Left hindlimb (tissue), 1 donor: ENCODE measurements around the gene TBC1D23.
"Not testable (repeated sequence)": the region's sequence is repeated elsewhere in the genome, so short reads cannot be mapped to it uniquely, and the experiment has no call there.

Experiments used
- DNase-seq: peaks from one replicate; pipeline ENCODE4 v3.0.0-alpha.2; 2018

Gene TBC1D23

DNA sequence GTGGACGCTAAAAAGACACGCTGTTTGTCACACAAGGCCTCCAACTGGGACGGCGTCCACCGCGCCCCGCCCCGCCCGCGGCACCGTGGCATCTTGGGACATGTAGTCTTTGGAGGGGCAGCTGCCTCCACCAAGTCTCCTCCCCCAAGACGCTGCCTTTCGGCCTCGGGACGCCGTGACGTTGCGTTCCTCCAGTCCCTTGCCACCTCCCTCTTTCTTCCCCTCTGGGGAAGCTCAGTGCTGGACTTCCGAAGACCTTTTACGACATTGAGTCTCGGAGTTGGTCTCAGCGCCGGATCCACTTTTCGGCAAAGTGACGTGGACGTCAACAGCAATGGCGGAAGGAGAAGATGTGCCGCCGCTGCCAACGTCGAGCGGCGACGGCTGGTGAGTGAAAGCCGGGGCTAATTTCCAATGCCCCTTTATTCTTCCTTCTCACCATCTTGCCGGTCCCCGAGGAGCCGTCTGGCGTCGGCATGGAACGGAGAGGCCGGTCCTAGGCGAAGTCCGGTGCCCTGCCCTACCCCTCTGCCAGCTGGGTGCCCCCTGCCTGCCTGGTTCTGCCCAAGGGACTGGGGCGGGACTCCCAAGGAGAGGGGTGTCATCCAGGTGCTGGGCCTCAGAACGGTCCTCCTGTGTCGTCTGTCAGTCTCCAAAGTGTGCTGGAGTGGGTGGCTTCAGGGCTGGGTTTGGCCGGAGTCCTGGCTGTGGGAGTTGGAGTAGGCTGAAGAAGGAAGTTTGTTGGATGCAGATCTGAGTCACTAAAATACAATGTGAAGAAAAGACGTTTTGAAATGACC, at the start of gene TBC1D23:
TBC1D23 (plus strand) TSS at position 308 of the 800 bp plus-strand sequence; CDS start at position 335, 27 bp downstream.
- DNase-seq = peak; percentile 99

DNA sequence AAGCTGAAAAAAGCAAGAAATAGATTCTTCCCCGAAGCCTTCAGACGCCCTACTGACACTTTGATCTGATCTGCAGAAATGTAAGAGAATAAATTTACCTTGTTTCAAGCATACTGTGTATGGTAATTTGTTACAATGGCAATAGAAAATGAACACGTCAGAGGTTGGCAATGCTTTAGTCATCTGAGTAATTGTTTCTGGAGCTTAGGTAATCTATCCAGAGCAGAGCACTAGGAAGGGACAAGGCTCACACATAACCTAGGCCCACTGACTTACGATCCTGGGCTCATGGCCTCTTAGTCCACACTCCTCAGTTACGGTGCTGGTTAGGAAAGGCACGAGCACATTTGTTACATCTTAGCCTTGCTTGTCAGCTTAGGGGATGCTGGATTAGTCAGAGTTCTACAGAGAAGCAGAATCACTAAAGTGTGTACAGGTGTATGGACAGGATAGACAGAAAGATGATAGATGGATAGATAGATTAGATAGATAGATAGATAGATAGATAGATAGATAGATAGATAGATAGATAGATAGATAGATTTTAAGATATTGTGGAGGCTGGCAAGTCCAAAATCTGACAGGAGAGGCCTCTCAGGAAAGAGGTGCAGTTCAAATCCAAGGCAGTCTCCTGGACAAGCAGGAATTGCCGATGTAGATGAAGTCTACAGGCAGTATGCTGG, 46.8 kb upstream of the TBC1D23 start:
- no peak for DNase-seq

DNA sequence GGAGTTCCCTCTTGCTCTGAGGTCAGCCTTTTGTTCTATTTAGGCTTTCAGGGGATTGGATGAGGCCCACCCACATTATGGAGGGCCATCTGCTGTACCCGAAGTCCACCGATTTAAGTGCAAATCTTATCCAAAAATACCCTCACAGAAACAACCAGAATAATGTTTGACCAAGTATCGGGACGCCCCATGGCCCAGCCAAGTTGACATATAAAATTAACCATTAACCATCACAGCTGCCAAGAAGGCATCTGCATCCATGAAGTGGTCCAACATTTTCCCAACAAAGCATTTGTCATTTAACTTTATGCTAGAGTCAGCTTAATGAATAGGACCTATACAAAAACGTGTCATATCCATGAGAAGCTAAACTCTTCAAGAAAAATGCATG, 46.2 kb upstream of the TBC1D23 start:
- DNase-seq = no peak

DNA sequence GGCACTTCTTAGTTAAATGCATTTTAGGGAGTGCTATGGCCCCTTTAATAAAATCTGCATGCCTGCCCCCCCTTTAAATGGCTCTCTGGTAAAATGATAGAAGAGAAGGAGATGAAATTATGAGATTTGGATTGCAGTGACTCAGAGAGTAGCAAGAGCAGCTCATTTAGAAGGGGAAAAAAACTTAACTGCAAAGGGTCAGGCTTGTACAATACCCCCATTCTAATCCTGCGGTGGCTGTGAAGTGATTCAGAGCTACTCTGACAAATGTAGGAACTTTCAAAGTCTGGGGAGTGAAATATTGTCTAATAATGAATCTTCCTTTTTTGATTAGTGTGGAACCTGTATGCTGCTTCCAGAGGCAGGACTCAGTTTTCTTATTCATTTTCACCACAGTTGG, 44.1 kb upstream of the TBC1D23 start:
- DNase-seq = no peak

DNA sequence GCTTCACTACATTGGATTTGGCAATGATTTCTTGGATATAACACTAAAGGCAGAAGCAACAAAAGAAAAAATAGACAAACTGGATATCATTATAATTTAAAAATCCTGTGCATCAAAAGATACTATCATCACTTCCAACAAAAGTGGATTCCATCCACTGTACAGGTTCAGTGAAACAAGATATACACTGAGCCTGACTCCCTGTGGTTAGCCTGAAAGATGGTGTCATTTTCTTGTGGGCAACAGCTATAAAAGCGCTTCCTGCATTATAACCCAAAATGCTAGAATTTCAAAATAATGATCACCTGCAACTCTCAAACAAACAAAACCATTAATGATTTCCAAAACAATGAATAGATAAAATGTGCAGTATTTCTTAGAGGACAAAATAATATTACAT, 39.6 kb upstream of the TBC1D23 start:
- no peak for DNase-seq

DNA sequence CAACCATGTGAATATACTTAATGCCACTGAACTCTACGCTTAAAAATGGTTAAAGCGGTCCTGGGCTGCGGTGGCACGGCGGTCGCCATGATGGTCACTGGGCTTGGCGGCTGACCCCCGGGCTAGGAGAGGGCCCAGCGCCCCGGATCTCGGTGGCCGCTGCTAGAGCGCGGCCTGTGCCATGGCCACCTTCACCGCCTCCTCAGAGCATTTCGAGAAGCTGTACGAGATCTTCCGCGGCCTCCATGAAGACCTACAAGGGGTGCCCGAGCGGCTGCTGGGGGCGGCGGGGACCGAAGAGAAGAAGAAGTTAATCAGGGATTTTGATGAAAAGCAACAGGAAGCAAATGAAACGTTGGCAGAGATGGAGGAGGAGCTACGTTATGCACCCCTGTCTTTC, 35.6 kb upstream of the TBC1D23 start:
- DNase-seq = no peak

DNA sequence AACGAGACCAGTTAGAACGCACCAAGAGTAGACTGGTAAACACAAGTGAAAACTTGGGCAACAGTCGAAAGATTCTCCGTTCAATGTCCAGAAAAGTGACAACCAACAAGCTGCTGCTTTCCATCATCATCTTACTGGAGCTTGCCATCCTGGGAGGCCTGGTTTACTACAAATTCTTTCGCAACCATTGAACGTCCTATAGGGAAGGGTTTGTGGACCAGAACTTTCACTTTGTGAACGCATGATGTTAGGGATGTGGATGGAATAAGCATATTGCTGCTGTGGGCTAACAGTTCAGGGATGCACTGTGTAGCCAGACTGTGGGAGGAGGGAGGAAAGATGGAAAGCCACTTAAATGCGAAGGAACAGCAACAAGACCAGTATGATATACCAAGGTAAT, 34.9 kb upstream of the TBC1D23 start:
- DNase-seq = no peak

DNA sequence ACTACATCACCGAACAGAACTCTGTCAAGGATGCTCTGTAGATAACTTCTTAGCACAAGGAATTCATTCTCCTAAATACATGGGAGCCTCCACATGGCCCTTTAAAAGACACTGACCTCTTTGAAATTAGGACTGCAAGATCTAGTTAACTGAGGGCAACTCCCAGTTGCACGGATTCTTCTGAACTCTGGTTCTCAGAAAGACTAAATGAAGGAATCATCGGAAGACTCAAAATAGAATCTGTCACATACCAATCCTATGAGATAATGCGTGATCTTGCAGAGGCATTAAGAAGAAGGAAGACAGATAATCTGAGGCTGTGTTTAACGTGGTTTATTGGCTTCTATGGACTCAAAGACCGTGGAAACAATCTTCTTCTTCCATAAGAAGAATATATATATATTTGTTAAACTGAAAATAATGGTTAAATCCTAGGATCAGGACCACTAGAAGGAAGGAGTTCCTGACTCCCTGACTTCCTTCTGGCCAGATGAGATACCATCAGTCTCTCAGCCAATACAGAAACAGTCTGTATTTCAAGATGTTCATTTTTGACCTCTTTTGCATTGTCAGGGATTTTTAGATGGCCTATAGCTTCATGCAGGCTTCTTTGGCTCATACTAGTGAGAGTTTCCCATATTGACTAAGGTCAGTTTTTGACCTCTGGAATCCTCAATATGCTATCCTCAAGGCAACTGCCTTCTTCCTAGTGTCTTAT, 33.9 kb upstream of the TBC1D23 start:
- no peak for DNase-seq

DNA sequence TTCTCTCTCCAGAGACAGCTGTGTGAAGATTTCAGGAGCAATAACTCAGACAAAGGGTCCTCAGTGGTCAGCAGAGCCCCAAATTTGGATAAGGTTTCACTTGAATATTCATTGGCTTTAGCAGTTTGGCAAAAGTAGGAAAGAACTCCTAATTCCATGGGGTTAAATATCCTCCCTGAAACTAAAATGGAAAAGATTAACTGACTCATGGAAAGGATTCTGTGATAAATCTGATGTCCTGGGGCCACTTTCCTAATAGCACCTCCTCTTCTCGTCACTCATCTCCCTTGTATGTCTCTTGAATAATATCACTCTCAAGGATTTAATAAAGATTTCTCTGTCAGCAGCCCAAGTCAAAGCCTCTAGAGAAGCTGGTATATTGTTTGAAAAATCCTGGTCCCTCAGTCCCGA, 33.3 kb upstream of the TBC1D23 start:
- peak; percentile 38 for DNase-seq

DNA sequence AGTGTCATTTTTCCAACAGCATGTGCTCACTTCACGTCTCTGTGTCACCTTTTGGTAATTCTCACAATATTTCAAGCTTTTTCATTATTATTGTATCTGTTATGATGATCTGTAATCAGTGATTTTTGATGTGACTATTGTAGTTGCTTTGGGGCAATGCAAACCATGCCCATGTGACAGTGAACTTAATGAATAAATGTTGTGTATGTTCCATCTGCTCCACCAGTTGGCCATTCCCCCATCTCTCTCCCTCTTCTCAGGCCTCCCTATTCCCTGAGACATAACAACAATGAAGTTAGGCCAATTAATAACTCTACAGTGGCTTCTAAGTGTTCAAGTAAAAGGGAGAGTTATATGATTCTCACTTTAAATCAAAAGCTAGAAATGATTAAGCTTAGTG, 32.5 kb upstream of the TBC1D23 start:
- no peak for DNase-seq

DNA sequence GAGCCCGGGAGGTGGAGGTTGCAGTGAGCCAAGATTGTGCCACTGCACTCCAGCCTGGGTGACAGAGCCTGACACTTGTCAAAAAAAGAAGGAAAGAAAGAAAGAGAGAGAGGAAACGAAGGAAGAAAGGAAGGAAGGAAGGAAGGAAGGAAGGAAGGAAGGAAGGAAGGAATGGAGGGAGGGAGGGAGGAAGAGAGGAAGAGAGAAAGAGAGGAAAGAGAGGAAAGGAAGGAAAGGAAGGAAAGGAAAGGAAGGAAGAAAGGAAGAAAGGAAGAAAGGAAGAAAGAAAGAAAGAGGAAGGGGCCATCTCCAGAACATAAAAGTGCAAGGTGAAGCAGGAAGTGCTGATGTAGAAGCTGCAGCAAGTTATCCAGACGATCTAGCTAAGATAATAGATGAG, 31.6 kb upstream of the TBC1D23 start:
- not testable (repeated sequence) for DNase-seq

DNA sequence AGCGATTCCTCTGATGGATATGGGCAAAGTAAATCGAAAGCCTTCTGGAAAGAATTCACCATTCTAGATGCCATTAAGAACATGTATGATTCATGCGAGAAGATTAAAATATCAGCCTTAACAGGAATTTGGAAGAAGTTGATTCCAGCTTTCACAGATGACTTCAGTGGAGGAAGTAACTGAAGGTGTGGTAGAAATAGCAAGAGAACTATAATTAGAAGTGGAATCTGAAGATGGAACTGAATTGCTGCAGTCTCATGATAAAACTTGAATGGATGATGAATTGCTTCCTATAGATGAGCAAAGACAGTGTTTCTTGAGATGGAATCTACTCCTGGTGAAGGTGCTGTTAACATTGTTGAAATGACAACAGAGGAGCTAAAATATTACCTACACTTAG, 30.1 kb upstream of the TBC1D23 start:
- DNase-seq = no peak

DNA sequence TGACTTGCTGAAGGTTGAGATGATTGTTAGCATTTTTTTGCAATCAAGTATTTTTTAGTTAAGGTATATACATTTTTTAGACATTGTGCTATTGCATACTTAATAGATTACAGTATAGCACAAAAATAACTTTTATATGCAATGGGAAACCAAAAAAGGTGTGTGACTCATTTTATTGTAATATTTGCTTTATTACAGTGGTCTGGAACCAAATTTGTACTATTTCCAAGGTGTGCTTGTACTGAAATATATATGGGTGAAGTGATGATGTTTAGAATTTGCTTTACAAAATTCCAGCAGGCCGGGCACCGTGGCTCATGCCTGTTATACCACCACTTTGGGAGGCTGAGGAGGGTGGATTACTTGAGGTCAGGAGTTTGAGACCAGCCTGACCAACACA, 29.1 kb upstream of the TBC1D23 start:
- DNase-seq = no peak

DNA sequence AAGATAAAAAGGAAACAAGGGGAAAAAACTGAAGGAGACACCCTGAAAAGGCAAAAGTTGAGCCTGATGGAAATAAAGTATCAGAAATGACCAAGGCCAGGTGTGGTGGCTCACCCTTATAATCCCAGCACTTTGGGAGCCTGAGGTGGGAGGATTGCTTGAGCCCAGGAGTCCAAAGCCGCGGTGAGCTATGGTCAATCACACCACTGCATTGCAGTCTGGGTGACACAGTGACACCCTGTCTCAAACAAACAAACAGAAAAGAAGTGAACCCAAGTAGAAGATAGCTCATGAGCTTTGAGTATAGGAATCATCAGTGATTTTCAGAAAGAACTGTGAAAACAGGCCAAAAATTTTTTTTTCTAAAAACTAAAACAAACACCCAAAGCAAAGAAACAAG, 26.4 kb upstream of the TBC1D23 start:
- no peak for DNase-seq

DNA sequence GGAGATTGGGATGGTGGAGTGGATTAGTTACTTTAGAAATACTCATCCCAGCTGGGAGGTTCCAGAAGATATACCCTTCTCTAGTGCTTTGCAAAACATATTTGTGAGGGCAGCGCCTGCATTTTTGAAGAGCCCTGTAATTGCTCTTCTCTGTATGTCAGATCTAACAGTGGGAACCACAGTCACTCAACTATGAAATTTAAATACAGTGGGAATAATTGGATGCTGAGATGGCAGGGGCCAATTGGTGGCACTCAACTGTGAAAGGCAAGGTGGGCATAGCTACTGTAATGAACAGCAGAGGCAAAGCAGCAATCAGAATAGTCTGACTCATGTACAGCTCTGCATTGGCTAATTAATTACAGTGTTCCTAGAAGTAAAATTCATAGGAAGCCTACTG, 22.2 kb upstream of the TBC1D23 start:
- no peak for DNase-seq

DNA sequence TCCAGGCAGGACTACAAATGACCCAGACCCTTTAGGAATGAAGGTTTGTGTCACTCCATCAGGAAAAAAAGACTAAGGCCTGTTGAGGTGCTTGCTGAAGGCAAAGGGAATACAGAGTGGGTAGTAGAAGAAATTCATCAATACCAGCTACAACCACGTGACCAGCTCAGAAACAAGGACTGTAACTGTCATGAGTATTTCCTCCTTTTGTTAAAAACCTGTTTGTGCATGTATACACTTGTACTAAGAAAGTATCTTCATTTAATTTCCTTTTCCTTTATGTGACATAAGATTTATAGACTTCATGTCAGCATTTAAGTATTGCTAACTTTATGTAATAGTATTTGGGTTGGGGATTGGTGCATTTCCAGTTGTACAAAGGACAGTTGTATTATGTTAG, 18.3 kb upstream of the TBC1D23 start:
- not testable (repeated sequence) for DNase-seq

DNA sequence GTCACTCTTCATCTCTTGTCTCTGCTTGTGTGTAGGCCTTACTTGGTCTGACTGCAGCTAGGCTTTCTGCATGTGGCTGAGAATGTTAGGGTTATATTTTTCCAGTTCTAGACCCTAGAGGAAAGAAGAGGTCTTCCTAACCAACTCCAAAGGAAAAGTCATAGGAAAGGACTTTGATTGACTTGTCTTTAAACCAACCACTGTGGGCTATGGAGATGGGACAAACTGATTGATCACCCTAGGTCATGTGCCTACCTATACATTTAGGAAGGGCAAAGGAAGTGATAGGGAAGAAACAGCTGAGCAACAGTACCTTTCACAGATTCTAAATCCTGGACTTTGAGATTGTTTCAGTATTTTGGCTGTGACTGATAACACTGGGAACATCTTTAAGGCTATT, 16.5 kb upstream of the TBC1D23 start:
- no peak for DNase-seq

DNA sequence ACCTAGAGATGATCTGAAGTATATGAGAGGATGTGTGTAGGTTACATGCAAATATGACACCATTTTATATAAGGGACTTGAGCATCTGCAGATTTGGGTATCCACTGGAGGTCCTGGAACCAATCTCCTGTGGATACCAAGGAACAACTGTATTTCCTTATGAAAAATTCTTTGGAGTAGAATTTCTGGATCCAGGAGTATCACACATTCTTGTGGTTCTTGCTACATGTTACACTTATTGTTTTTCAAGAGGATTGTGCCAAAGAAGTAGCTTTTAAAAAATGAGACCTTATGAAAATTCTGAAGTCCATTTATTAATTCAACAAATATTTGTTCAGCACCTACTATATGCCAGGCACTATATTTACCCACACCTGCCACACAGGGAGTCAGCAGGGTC, 15.7 kb upstream of the TBC1D23 start:
- DNase-seq = no peak

DNA sequence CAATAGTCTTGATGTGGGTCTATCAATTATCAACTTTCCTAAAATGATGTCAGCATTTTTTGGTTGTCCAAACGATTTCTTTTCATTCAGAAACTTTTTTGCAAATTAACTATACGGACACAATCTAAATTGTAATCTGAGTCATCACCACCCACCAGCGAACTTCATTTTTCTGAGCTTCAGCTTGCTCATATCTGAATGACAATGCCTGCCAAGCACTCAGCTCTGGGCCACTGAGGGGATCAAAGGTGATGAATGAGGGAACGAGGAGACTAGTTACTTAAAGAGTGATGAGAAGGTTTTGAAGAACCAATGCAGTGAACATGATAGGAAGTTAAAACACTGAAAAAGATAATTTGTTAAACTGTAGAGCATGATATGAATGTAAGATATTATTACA, 14.9 kb upstream of the TBC1D23 start:
- no peak for DNase-seq

DNA sequence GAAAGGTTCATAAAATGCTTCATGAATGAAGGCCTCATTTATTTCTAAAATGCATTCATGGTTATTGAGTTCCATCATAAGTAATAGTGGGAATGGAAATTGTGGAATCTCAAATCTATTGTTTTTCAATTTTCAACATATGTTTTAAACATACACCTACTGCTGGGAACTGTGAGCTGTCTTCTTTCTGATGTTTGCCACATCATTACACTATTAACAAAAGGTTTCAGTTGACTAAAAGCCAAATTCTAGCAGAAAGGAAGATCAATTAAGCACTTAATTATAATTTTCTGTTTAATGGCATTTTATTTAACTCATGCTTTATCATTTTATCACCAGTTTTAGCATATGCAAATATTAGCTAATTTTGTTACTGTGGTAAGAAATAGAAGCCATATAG, 13.8 kb upstream of the TBC1D23 start:
- DNase-seq = no peak

DNA sequence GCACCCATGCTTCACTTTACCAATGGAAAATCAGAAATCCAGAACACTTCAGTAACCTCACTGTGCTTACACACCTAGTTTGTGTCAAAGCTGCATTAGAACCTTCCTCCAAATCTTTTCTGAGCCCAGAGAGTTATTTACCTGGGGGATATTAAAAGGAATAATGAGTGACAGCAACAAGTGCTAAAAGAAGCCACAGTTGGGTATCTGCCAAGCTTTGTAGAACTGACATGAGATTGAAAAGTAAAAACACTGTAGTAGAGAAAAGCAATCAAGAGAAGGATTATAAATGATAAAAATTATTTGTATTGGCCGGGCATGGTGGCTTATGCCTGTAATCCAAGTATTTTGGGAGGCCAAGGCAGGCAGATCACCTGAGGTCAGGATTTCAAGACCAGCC, 8.8 kb upstream of the TBC1D23 start:
- no peak for DNase-seq

DNA sequence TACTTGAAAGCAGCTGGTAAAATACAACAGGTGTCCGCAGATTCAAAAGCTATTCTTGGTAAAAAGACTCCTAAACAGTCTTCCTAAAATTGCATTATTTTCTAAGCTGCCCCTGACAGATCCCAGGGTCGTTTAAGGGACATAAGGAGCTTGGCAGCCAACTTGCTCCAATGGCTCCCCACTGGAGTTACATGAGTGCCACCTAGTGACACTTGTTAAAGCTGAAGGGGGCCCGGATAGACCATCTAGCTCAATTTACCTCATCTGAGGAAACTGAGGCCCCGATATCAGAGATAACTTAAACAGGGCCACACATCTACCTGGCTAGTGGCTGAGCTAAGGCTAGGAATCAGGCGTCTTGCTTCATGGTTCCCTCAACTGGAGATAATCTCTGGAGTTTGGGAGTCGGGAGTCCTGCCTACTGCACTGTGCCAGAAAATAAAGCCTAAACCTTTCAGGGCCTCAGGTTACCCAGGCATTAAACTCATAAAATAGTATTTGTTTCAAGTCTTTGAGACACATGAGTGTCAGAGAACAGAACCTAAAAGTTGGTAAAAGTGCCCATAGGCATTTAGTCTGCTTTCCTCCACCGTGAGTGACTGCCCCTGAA, 6.5 kb upstream of the TBC1D23 start:
- peak; percentile 75 for DNase-seq

DNA sequence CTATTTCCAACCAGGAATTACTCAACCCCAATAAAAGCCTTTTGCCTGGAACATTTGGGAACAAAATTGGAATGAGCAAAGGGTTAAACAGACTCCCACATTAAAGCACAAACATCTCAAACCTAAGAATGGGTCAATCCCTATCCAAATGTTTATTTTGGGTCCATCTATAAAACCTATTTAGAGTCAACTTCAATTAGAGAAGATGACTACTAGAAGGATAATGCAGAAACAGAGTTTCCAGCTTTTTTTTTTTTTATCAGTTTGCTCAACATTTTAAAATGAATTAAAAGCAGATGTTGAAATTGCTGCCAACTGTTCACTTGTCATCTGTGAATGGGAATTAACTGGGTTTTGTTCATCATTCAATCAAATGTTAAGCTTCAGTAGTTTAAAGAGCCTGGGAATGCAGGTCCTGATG, 4.1 kb upstream of the TBC1D23 start:
- no peak for DNase-seq

DNA sequence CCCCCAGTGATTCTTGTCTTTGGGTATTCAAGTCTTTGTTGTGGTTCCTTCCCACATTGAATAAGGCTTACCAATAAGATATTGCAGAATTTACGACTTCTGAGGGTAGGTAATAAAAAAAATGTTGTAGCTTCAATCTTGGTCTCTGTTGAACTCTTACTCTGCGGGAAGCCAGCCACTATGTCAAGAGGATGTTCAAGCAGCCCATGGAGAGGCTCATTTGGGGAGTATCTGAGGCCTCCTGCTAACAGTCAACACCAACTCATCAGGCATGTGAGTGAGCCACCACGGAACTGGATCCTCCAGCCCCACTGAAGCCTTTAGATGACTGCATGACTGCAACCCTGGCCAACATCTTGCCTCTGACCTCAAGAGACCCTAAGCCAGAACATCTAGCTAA, 3.2 kb upstream of the TBC1D23 start:
- no peak for DNase-seq
